Stimulated activated CD8-positive, alpha-beta memory T cell treated with anti-CD3 and anti-CD28 coated beads, Interleukin-2, amount 100 ng/mL, for 48 hours (primary cell): ENCODE data around the gene XYLT1.

Source experiments
- DNase-seq, 2 donors: peaks; one replicate each; pipeline ENCODE4 v3.0.0-alpha.2; 2020; ENCODE audit warnings: low read depth in 2 of 2

The XYLT1 gene

DNA sequence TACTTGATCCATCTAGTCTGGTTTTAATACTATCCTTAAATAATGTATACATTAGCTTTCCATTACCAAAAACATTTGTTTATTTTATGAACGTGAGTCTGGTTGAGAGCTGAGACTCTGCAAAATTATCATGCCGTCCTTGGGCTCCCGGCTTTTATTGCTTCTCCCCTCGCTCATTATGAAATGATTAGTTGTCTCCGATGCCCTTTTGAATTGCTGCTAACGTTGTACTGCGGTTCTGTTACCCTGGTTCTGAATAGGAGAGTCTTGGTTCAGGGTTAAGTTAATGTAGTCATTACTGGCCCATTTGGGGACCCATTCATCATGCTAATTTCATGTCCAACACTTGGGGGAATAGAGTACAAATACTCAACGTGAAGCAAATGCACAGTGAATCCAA lies 12.8 kb downstream of the XYLT1 start:
- no peak for DNase-seq

DNA sequence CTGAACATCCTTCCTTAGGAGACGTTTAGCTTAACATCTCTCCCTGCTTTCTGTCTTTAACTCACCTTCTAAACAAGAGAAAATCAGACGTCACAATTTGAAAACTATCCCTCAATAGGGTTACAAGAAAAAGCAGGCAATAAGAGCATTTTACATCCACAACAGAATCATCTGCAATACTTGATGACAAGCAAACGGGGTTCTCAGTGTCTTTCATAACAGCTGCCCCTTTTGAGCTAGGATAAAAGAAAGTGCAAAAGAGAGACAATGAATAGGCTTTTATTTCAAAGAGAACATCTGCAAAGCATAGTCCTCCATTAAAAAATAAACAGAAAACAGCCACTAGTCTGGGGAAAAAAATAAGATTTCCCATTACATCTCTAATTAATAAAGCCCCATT lies 13.2 kb downstream of the XYLT1 start:
- DNase-seq, result no peak

DNA sequence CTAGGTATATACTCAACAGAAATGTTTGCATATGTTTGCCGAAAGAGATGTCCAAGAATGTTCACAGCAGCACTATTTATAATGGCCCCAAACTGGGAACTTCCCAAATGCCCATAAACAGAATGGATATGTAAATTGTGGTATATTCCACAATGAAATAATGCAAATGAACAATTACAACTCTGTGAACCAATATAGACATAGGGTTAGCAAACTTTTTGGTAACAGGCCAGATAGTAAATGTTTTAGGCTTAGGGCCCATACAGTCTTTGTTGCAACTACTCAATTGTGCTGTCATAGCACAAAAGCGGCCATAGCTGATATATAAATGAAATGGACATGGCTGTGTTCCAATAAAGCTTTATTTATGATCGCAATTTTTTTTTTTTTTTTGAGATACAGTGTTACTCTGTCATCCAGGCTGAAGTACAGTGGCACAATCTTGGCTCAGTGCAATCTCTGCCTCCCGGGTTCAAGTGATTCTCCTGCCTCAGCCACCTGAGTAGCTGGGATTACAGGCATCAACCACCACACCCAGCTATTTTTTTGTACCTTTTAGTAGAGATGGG lies 16.5 kb downstream of the XYLT1 start:
- DNase-seq, result no peak

DNA sequence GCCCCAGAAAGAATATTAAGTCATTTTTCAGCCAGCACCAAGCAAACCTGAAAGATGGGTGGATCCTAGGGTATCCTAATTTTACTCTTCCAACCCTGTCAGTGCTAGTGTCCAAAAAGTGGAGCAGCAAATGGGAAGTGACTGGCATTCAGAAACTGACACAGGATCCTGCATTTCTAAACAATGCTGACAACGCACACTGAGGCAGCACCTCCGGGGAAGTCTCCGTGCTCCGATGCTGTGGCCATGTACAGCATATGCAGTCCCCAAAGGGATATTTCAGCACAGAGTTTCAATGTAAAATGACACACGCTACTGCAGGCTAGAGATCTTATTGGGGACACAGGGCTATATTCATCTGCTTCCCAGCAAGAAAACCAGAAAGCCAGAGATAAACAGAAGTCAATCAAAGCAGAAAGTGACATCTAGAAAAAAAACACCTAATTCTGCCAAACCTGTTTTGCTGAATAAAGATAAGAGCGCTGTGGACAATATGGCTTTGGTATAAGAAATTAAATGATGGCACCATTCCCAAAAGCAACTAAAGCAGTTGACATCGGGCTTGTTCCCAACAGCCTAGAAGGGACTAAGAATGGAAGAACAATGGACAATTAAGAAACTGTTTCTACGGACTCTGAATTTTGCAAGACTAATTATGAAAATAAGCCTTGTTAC lies 17.3 kb downstream of the XYLT1 start:
- no peak for DNase-seq

DNA sequence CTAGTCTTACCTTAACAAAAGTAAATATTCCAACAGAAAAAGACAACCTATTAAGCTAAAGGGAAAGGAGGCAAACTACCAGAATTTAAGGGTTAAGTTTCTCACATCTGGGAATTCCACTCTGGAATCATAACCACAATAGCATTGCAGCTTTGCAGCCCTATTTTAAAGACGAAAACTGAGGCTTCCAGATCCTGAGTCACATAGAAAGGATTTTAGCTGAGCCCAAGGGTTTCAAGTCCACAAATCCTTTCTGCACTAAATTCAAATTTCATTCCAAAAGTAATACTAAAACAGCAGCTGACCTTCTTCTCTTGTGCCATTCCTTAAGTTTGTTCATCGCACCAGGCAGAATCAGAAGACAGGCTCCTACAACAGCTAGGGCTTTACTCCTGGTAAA lies 17.8 kb downstream of the XYLT1 start:
- DNase-seq, result no peak

DNA sequence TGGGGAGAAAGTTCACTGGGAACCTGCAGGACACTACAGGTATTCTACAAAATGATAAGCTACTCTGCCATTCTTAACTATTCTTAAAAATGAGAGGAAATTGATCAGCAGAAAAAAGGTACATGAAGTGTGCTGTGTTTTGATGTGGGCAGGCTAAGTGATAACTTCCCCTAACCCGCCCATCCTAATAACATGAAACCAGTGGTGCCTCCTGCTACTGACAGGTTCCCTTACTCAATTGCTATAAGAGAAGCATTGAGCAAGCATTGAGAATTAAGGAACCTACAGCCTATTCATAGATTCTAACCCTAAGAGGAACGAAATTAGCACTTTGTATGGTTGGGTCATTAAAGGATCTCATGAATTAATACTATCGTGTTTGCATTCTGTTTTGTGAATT lies 18.9 kb downstream of the XYLT1 start:
- no peak for DNase-seq

DNA sequence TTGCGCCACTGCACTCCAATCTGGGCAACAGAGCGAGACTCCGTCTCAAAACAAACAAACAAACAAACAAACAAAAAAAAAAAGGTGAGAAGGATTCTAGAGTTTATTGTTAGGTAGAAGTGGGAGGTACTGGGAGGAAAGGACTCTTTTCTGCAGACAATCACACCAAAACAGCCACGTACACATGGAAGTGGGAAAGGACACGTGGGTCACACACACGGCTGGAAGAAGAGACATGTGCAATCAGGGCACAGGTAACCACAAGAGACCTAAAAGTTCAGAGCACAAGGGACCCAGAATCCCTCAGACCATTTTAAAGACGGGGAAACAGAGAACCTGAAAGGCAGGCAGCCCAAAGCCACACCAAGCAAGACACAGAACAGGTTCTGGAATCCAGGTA lies 20.5 kb downstream of the XYLT1 start:
- DNase-seq, result no peak

DNA sequence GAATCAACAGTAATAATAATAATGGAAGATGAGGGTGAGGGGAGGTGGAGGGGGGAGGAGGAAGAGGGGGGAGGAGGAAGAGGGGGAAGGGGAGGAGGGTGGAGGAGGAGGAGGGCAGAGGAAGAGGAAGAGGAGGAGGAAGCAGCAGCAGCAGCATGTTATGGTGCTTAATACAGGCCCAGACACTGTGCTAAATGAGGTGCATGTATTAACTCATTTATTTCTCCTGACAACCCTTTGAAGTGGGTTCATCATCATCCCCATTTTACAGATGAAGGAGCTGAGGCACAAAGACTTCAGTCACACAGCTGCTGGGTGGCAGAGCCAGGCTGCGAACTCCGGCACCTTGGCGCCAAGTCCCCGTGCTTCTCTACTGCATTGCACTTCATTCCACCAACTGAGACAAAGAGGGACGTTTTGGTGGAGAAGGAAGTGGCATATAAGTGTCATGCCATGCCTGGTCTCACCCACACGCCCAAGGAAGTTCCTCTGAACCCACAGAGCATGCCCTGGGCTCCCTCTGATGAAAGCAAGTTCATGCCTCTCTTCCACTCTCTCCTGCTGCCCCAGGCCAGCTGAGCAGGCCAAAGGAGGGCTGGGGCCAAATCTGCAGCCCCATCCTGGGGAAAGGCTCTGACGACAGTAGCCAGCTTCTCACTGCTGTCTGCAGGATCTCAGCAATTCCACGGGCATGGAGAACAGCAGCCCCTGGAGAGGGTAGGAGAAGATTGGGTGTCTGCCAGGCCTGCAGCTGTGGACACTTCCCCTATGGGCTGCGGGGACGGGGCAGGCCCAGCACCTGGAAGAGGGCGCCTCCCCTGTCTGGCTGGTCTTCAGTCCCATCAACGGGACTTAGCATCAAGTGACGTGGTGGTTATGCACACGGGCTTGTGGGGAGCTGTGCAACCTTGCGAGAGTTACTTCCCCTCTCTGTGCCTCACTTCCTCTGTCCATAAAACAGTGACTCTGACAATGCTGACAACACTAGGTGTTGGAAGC lies 21.8 kb downstream of the XYLT1 start:
- no peak for DNase-seq

DNA sequence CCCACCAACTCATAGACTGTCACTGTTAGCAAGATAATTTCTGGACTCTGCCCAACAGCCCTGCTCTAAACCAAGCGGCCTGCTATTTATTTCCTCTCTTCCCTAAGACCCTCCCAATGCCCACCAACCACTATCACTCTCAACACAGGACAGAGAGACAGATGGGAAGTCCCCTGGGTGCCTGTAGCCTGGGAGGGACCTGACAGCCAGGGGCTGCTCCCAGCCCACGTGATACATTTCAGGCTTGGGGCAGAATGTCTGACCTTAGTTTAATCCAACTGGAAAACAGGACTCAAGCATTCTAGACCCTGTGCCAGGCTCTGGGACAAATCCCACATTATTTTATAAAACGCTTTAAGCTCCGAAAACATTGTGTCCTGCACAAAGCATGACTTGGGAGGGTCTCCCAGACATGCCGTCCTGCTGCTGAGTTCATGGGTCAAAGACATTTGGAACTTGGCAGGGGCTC lies 23.6 kb downstream of the XYLT1 start:
- DNase-seq, result no peak

DNA sequence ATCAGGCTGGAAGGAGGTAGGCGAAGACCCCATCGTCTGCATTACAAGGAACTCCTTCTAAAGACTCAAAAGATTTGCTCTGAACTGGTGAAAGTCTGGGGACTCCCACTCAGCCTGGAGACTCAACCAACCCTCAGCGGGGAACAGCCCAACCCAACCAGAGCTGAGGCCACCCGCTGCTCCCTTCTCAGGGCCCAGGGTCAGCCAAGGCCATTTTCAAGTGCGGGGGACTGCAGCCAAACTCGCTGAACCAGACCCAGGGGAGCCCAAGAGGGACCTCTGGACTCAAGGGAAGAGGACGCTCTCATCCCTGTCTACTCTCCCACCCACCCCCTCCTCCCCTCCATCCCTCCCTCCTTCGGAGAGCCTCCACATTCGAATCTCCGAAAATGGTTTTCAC lies 24.1 kb downstream of the XYLT1 start:
- no peak for DNase-seq

DNA sequence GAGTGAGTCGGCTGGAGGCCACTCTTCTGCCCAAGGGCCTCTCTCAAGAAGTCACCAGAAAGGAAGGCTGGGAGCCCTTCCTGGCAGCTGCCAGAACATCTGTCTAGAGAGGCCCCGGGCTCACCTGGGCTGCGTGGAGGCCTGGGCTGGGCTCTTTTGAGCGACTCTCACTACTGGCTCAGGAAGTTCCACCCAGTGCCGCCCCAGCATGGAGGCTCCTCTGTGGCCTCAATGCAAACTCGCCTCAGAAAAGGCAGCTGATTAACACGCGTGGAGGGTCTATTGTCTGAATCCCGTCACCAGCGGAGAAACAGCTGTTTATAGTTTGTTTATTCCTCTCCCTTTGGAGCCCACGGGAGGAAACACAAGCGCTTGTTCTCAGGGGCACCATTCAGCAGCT lies 25.3 kb downstream of the XYLT1 start:
- no peak for DNase-seq

DNA sequence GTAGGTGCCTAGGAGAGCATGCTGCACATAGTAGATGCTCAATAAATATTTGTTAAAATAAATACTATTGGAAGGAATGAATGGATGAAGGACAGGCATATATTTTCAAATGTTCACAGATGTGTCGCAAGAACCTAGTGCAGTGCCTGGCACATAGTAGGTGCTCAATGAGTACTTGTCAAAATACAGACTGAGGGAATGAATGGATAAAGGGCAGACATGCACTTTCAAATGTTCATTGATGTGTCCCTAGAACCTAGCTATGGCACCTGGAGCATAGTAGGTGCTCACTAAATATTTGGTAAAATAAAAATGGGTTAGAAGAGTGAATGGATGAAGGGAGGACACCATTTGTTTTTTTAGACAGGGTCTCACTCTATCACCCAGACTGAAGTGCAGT lies 26.1 kb downstream of the XYLT1 start:
- no peak for DNase-seq

DNA sequence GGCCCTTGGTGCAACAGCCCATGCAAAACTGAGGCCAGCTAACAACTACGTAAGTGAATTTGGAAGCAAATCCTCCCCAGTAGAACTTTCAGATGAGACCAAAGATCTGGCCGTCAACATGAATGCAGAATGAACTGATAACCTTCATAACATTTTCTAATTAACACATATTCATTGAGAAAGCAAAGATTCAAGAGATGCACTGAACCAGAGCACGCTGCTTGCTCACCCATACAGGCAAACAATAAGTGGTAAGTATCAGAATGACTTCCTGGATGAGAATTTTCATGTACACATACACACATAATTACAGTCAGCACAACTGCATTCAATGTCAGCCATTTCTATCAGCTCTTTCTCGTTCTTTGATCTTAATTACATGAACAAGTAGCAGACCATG lies 30.6 kb downstream of the XYLT1 start:
- no peak for DNase-seq

DNA sequence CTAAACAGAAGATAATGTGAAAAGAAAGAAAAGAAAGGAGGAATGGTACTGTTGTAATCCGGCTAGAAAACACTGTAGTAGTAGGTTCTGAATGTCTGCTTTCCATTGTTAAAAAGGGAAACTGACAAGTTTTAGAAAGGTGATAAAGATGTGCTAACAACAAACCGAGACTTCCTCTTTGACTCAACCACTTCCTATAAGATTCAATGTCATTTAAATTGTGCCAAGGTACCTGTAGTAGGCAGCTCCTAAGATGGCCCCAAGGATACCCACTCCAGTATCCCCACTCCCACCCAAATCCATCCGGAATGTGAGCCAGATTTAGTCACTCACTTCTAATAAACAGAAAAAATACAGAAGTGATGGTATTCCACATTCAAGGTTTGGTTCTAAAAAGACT lies 31.2 kb downstream of the XYLT1 start:
- DNase-seq, result no peak

DNA sequence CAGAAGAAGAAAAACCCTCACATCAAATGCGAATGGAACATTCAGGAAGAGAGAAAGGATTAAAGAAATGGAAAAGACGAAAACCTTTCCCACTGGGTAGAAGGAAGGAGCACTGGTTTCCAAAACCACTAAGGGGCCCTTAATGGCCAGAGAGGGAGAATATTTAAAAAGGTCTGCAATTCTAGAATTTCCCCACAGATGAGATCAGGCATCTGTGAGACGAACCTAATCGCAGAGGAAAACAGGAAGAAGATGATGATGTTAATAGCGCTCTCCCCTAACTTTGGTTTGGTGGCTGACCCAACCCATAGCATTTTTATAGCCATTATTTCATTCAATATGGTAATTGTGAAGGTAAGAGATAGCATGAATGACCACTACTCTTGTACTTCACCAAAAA lies 32.8 kb downstream of the XYLT1 start:
- no peak for DNase-seq

DNA sequence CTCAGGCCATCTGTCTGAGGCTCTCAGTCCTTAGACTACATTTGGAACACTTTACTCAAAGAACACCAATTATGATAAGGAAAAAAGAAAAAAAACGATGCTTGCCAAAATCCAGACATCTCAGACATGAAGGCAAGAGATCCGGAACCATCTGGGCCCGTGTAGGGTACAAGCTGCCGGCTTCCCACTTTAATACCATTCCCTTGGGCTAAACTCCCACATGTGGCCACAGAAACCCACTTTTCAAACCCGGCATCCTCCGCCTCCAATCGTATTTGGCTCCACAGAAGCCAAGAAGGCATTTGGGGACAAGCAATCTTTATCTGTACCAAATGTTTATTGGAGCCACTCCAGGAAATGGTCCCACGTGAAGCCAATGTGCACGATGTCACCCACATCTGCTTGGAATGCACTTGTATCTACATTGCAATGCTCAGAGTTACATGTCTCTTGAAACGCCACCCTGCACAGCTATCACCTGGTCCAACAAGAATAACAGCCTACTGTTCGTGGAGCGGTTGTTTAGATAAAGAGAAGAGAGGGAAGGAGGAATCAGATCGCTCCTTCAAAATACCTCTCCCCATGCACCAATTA lies 33.5 kb downstream of the XYLT1 start:
- no peak for DNase-seq

DNA sequence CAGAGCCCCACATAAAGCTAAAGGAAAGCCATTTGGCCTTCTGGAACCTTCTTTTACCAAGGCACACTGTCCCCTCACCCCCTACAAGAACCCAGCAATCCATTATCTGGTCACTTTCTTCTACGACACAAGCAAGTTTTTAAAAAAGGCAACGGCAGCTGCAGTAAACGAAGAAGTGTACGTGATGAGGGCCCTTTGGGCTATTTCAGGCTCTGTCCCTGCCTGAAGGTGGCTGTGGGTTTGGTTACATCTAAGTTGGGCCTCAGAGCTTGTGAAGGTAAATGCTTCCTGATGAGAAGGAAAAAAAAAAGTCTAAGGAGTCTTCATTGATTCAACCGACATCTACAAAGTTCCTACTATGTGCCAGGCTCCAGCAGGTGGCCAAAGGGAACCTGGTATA lies 35.4 kb downstream of the XYLT1 start:
- DNase-seq, result no peak

DNA sequence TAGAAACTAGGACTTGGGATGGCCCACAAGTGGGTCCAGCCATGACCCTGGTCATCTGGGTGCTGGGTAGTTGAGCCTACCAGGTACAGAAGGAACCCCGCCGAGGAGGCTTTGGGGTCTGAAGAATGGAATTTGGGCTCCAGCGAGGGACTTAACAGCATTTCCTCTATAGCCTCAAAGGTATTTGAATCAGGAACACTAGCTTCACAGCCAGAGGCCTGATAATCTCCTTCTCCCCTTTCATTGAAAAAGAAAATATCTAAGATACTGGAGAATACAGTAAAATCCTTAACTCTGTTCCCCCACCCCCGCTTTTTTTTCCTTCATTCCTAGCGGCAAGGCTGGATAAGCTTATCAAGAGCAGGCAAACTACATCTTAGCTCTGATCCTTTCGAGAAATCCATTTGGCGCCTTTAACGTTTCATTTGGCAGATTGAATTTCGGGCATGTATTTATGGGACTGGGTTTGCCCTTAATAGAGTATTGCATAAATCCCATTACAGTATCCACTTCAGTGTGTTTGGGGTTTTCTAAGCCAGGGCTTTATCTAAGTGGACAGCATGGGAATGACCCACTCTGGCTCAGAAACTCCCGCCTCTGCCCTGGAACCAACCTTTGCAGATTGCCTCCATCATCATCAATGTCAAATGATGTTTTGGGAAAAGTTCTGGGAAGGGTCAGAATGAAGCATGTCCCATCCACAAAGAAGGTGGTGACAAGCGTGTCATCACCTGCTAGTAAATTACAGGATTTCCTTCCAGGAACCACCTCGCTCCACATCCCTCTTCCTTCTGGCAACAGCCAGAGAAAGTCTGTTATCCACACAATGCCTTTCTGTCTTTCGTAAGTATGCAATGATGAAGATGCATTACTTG lies 36.9 kb downstream of the XYLT1 start:
- DNase-seq, result no peak

DNA sequence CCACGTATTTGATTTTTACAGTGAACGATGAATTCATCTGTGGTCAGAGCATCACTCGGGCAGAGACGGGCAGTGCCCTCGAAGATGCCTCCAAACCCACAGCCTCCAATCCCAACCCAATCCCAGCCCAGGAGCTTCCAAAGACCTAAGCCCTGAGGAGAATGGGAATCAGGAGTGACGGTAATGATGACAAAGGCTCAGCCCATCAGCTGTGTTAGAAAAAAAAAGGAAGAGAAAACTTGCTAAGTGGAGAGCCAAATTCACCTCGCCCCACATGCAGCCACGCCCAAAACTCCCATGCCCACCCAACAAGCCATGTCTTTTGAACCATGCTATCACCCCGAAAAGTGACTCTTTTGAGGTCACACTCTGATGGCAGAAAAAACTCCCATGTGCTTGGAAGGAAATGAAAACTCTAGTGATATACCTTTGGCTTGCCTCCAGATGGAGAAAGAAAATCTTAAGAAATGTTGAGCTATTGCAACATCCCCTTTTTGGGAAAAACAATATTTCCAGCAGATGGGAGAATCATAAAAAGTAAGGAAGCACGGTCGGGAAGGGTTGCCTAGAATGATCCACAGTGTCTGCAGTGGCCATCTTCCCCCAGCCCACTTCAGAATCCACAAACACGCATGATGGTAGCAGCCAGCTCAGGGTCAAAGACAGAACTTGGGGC lies 37.7 kb downstream of the XYLT1 start:
- DNase-seq, result no peak

DNA sequence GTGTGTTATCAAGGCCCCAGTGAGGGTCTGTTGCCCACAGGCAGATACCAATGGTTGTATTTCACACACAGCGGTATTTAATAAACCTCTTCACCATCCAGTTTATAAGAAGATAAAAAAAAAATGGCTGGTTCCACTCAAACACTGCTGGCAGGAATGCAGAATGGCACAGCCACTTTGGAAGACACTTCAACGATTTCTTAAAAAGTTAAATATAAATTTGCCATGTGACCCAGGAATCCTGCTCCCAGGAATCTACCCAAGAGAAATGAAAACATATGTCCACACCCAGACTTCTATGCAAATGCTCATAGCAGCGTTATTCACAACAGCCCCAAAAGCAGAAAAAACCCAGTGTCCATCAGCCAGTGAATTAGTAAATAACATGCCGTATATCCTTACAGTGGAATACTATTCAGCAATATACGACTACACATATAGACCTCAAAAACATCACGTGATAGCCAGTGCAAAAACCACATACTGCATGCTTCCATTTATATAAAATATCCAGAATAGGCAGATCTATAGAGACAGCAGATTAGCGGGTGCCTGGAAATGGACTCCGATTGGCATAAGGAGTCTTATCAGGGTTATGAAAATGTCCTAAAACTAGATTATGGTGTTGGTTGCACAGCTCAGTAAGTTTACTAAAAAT lies 38.7 kb downstream of the XYLT1 start:
- no peak for DNase-seq
